Lung (tissue), 12 donors: ENCODE data around the gene TASP1. TPM values are rescaled to one million over a fixed set of nuclear protein-coding genes. Genes with fewer than 3 reads are reported as not detected.

ENCODE experiments used
- ATAC-seq: fragments of 200-7000 bp; cut with Tn5 transposase; one replicate; pipeline ENCODE4 v1.9.1; 2020; ENCODE audit warnings: moderate number of reproducible peaks; ENCODE audit not compliant: insufficient read depth, low FRiP score
- DNase-seq, 3 donors: peaks; one replicate each; pipeline ENCODE4 v3.0.0-alpha.2; 2013 to 2017
- H3K27ac ChIP-seq, 2 donors: one replicate each; pipeline ENCODE4 v1.5.1; 2013; ENCODE audit warnings: mild to moderate bottlenecking in 2 of 2, moderate library complexity in 2 of 2, control low read depth in 1 of 2, inconsistent platforms in 1 of 2, low read depth in 1 of 2, low read length in 1 of 2
- H3K27me3 ChIP-seq, 3 donors: one replicate each; pipeline ENCODE4 v1.5.1; 2013; ENCODE audit warnings: low read length in 2 of 3; ENCODE audit not compliant: control insufficient read depth in 3 of 3, insufficient read depth in 3 of 3
- H3K36me3 ChIP-seq, 4 donors: one replicate each; pipeline ENCODE4 v1.5.1; 2013; ENCODE audit warnings: low read length in 4 of 4, mild to moderate bottlenecking in 1 of 4, moderate library complexity in 1 of 4; ENCODE audit not compliant: control insufficient read depth in 4 of 4, insufficient read depth in 4 of 4
- H3K4me1 ChIP-seq, 5 donors: one replicate each; pipeline ENCODE4 v1.5.1; 2013; ENCODE audit warnings: low read length in 5 of 5, mild to moderate bottlenecking in 2 of 5, moderate library complexity in 1 of 5; ENCODE audit not compliant: control insufficient read depth in 5 of 5, insufficient read depth in 5 of 5
- H3K4me3 ChIP-seq: one replicate; pipeline ENCODE4 v1.5.1; 2013; ENCODE audit warnings: mild to moderate bottlenecking, control low read depth, moderate library complexity
- H3K9ac ChIP-seq, 2 donors: one replicate each; pipeline ENCODE4 v1.5.1; 2013; ENCODE audit warnings: low read length in 2 of 2, control low read depth in 1 of 2; ENCODE audit not compliant: insufficient read depth in 1 of 2
- H3K9me3 ChIP-seq, 4 donors: one replicate each; pipeline ENCODE4 v1.5.1; 2013; ENCODE audit warnings: low read length in 3 of 4, mild to moderate bottlenecking in 1 of 4, moderate library complexity in 1 of 4; ENCODE audit not compliant: control insufficient read depth in 4 of 4, insufficient read depth in 3 of 4
- WGBS, 2 donors: extraction: QIAGEN DNeasy Blood & Tissue Kit; methylation state at CpG; one replicate each; pipeline ENCODE4 v1.1.7; 2013; 5-methylcytosine and 5-hydroxymethylcytosine counted together
- polyA plus RNA-seq, 2 donors: library from polyadenylated mRNA; stranded (reverse); fragments of 200-250 nt; gene quantifications; one replicate each; pipeline ENCODE4 v1.2.1, GENCODE V29; 2013
- total RNA-seq, 2 donors: library from RNA; depleted of rRNA in 1 of 2; stranded (reverse); fragments of >200 nt in 1 of 2; gene quantifications; one replicate each; pipeline ENCODE4 v1.2.1, GENCODE V29; 2014 to 2021
- TF ChIP-seq, protein P1 (sequence below): IDR thresholded peaks from 2 replicates; pipeline ENCODE4 v1.5.1; 2012; ENCODE audit warnings: mild to moderate bottlenecking; ENCODE audit errors: control extremely low read depth, extremely low read depth
- donor health status: control.
- donor health status: control.
- donor health status: Bipolar disorder and iron deficiency.
- donor health status: healthy.
- donor health status: DM: yes; HTN: yes; CAD: no.

The TASP1 gene
- total and polyA plus RNA-seq, 4 donors = 5.0 to 26.5 (median 11.5) TPM

DNA sequence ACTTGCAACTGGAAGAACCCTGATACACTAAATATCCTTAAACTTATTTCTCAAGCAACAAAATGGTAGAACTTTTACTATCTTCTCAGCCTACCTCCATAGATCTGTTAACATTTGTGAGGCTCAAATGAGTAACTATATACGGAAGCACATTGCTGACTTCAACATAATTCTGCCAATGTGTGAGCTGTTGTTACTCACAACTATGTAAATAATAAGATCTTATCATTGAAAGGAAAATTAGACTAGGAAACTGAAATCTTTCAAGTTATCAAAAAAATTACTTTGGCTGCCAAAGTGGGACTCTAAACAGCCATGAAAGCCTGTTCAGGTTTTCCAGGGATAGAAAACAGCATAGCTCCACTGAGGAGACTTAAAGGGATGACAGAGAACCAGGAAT is 40.2 kb upstream of the TASP1 start:
- peak in 2 of 3 donors; percentile 61 for DNase-seq
- Histone ChIP-seq H3K27me3 (no peaks in the 10 kb centered on the region), H3K27ac (no peak overlapping the region), H3K4me1 (peaks cover 0 to 28% (median 5%) of the 10 kb centered on the region in 5 donors), H3K4me3 (no peak overlapping the region), H3K9me3 (no peaks in the 10 kb centered on the region), H3K36me3 (no peaks in the 10 kb centered on the region), H3K9ac (no peak overlapping the region)
- TF ChIP-seq, protein P1, sequence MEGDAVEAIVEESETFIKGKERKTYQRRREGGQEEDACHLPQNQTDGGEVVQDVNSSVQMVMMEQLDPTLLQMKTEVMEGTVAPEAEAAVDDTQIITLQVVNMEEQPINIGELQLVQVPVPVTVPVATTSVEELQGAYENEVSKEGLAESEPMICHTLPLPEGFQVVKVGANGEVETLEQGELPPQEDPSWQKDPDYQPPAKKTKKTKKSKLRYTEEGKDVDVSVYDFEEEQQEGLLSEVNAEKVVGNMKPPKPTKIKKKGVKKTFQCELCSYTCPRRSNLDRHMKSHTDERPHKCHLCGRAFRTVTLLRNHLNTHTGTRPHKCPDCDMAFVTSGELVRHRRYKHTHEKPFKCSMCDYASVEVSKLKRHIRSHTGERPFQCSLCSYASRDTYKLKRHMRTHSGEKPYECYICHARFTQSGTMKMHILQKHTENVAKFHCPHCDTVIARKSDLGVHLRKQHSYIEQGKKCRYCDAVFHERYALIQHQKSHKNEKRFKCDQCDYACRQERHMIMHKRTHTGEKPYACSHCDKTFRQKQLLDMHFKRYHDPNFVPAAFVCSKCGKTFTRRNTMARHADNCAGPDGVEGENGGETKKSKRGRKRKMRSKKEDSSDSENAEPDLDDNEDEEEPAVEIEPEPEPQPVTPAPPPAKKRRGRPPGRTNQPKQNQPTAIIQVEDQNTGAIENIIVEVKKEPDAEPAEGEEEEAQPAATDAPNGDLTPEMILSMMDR = no peak
- 64 to 74% methylated on average over 1 of the region's 1 CpG for WGBS, 2 donors
- ATAC-seq = no peak

DNA sequence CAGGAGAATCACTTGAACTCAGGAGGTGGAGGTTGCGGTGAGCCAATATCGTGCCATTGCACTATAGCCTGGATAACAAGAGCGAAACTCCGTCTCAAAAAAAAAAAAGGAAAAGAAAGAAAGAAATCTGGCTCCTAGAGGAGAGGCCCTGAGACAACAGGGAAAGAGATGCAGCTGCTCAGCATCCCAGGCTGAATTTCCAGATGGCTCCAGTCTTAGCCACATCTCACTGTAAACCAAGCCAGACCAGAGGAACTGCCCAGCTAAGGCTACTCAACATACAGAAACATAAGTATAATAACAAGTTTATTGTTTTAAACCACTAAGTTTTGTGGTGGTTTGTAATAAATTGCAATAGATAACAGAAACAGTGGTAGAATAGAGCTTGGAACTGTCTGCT is 38.5 kb upstream of the TASP1 start:
- TF ChIP-seq, protein P1 = no peak
- Histone ChIP-seq H3K4me3 (no peak overlapping the region), H3K4me1 (peaks cover 0 to 30% (median 5%) of the 10 kb centered on the region in 5 donors), H3K9ac (no peak overlapping the region), H3K36me3 (no peaks in the 10 kb centered on the region), H3K9me3 (no peaks in the 10 kb centered on the region), H3K27ac (no peak overlapping the region), H3K27me3 (no peaks in the 10 kb centered on the region)
- peak; percentile 93 to 99 (median 98) for DNase-seq
- 83 to 87% methylated on average over 4 of the region's 4 CpGs for WGBS, 2 donors
- no peak for ATAC-seq

DNA sequence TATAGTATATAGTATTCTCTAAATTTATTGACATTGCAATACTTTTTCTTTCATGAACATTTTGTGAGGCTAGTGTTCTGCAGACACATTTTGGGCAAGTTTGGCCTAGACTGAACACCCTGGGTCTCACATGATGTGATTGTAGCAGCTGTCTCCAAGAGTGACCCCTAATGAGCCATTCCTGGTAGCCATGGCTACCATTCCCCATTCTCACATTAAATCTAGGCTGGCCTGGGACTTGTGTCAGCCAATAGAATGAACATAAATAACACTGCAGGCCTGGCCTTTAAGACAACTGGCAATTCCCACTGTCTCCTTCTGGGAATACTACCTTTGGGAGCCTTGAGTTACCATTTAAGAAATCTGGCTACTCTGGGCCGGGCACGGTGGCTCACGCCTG is 38.0 kb upstream of the TASP1 start:
- TF ChIP-seq, protein P1 = no peak
- 85 to 95% methylated on average over 3 of the region's 3 CpGs for WGBS, 2 donors
- Histone ChIP-seq H3K9me3 (no peaks in the 10 kb centered on the region), H3K4me1 (peaks cover 0 to 36% (median 5%) of the 10 kb centered on the region in 5 donors), H3K9ac (no peak overlapping the region), H3K36me3 (no peaks in the 10 kb centered on the region), H3K27me3 (no peaks in the 10 kb centered on the region), H3K27ac (no peak overlapping the region), H3K4me3 (no peak overlapping the region)
- ATAC-seq (no peak), DNase-seq (peak; percentile 27 to 54 (median 40))

DNA sequence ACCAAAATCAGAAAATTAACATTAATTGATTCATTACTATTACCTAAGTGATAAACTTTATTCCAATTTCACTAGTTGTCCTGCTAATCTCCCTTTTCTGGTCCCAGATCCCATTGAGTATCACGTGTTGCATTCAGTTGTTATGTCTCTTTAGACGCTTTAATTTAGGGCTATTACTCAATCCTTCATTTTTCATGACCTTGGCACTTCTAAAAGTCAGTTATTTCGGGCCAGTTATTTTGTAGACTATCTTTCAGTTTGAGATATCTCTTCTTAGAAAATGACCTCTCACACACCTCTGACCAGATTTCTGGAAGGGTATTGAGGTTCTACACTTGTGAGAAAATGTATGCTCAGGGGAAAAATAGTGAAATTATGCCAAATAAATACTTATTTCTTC is 34.0 kb upstream of the TASP1 start:
- Histone ChIP-seq H3K27ac (no peak overlapping the region), H3K9ac (no peak overlapping the region), H3K4me1 (peaks cover 0 to 23% (median 1%) of the 10 kb centered on the region in 5 donors), H3K4me3 (no peak overlapping the region), H3K36me3 (no peaks in the 10 kb centered on the region), H3K9me3 (no peaks in the 10 kb centered on the region), H3K27me3 (no peaks in the 10 kb centered on the region)
- 71 to 86% methylated on average over 3 of the region's 3 CpGs for WGBS, 2 donors
- DNase-seq (no peak), ATAC-seq (peak; percentile 9)
- TF ChIP-seq, protein P1 = no peak
